ENCODE results near the gene NHP2.

Gene NHP2

DNA sequence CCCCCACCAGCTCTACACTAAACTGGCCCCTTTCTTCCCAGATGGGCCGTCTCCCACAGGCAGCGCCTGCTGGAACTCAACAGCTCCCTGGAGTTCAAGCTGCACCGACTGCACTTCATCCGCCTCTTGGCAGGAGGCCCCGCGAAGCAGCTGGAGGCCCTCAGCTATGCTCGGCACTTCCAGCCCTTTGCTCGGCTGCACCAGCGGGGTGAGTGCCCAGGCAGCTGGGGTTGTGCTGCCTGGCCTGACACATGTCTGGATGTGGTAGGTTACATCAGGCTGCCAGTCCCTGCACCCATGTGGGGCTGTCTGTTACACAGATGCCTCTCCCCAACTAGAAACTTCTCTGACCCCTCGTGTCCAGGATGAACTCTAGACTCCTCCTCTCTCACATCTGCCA is 9.8 kb downstream of the NHP2 start:
- TF ChIP-seq, protein P1, sequence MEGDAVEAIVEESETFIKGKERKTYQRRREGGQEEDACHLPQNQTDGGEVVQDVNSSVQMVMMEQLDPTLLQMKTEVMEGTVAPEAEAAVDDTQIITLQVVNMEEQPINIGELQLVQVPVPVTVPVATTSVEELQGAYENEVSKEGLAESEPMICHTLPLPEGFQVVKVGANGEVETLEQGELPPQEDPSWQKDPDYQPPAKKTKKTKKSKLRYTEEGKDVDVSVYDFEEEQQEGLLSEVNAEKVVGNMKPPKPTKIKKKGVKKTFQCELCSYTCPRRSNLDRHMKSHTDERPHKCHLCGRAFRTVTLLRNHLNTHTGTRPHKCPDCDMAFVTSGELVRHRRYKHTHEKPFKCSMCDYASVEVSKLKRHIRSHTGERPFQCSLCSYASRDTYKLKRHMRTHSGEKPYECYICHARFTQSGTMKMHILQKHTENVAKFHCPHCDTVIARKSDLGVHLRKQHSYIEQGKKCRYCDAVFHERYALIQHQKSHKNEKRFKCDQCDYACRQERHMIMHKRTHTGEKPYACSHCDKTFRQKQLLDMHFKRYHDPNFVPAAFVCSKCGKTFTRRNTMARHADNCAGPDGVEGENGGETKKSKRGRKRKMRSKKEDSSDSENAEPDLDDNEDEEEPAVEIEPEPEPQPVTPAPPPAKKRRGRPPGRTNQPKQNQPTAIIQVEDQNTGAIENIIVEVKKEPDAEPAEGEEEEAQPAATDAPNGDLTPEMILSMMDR (conservative IDR thresholded peaks at IDR 0.05; ENCODE audit: low read depth, low read length) = no peak
- H3K4me3 ChIP-seq (ENCODE audit: low read depth, low read length) = no peak overlapping the region
- peak; percentile 76 for DNase-seq (ENCODE audit: low read depth)

DNA sequence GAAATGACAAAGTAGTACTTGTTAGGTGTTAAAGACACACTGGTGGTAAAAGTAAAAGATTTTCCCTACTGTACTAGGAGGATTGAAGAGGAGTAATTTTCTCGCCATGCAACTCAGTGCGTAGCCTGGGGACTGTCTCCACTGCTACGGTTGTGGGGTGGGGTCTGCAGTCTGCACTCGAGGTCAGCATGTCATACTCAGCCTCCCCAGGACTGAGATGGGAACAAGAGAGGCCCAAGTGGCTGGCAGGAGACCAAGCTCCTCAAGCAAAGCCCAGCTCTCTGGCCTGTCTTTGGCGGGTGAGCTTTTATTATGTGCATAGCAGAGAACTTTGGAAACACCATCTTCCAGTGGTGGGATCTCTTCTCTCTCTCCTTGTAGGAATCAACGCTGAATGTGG is 10.4 kb downstream of the NHP2 start:
- TF ChIP-seq, protein P1 (conservative IDR thresholded peaks at IDR 0.05; ENCODE audit: low read depth, low read length) = no peak
- DNase-seq (ENCODE audit: low read depth) = no peak

DNA sequence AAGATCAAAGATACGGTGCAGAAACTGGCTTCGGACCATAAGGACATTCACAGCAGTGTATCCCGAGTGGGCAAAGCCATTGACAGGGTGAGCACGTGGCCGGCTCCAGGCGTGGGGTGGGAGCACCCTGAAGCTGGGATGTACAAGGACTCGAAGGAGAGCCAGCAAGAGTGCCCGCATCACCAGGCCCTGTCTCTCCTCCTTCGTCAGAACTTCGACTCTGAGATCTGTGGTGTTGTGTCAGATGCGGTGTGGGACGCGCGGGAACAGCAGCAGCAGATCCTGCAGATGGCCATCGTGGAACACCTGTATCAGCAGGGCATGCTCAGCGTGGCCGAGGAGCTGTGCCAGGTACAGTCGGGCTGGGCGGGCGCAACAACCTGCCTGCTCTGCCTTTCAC is 11.0 kb downstream of the NHP2 start:
- H3K4me3 ChIP-seq (ENCODE audit: low read depth, low read length) = no peak overlapping the region
- TF ChIP-seq, protein P1 (conservative IDR thresholded peaks at IDR 0.05; ENCODE audit: low read depth, low read length) = no peak
- no peak for DNase-seq (ENCODE audit: low read depth)

More for the DNA sequence above, 10.4 kb downstream of the NHP2 start:
- H3K4me3 ChIP-seq (ENCODE audit: low read depth, low read length) = no peak overlapping the region

DNA sequence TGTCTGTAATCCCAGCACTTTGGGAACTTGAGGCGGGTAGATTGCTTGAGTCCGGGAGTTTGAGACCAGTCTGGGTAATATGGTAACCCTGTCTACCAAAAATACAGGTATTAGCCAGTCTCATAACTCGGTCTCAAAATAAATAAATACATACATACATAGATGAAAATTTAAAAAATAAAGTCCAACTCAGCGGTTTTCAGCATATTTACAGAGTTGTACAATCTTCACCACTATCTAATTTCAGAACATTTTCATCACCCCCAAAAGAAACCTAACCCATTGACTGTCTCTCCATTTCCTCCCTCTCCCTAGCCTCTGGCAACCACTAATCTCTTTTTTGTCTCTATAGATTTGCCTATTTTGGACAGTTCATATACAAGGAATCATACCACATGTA is 12.1 kb downstream of the NHP2 start:
- TF ChIP-seq, protein P1 (conservative IDR thresholded peaks at IDR 0.05; ENCODE audit: low read depth, low read length) = no peak
- no peak overlapping the region for H3K4me3 ChIP-seq (ENCODE audit: low read depth, low read length)
- DNase-seq (ENCODE audit: low read depth) = no peak

DNA sequence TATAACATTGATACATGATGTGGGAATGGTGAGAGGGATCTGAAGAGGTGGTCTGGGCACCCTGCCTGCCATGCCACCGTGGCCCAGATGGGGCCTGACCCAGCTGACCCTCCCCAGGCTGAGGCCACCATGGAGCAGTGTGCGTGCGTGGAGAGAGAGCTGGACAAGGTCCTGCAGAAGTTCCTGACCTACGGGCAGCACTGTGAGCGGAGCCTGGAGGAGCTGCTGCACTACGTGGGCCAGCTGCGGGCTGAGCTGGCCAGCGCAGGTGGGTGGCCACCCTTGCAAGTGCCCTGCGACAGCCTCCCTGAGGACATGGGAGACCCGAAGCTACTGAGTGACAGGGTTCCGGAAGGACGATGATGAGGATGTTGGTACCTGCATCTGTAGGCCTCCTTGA is 15.7 kb downstream of the NHP2 start:
- TF ChIP-seq, protein P1 (conservative IDR thresholded peaks at IDR 0.05; ENCODE audit: low read depth, low read length) = no peak
- H3K4me3 ChIP-seq (ENCODE audit: low read depth, low read length) = no peak overlapping the region
- no peak for DNase-seq (ENCODE audit: low read depth)

DNA sequence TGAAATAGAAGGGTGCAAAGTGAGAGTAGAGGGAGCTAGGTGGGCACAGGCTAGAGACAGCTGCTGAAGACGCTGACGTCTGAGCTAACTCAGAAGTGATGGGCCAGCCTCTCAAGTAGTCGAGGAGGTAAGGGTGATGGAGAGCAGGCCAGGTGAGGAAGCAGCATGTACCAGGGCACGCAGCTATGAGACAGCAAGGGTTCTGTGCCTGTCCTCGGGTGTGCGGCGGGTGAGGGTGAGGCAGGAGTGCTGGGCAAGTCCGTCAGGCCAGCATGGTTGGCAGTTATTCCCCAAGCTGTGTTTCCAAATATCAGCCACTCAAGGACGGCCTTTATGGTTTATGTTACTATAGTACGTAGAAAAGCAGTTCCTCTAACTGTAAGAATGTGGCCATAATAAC is 16.7 kb downstream of the NHP2 start:
- TF ChIP-seq, protein P1 (conservative IDR thresholded peaks at IDR 0.05; ENCODE audit: low read depth, low read length) = no peak
- DNase-seq (ENCODE audit: low read depth) = no peak
- H3K4me3 ChIP-seq (ENCODE audit: low read depth, low read length) = no peak overlapping the region

DNA sequence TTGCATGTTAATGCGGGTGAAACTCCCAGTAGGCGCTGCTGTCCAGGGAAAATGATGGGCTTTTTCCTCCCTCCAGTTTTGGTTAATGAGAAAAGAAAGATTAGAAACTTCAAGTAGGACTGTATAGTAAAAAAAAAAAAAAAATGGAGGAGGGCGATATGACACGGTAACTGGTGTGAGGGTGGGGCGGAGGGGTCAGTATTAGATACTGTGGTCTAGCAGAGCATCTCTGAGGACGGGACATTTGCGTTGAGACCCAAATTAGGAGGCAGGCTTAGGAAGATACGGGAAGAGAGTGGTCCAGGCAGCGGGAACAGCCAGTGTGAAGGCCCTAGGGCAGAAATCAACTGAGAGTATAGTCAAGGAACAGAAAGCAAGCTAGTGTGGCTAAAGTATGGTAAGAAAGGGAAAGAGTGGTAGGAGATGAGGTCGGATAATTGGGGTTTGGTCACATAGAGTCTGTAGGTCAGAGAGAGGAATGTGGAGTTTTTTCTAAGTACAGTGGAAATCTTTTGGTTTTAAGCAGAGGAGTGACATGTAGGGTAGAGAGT is 22.2 kb downstream of the NHP2 start:
- TF ChIP-seq, protein P1 (conservative IDR thresholded peaks at IDR 0.05; ENCODE audit: low read depth, low read length) = no peak
- peak overlapping the region; percentile 76 for H3K4me3 ChIP-seq (ENCODE audit: low read depth, low read length)
- DNase-seq (ENCODE audit: low read depth) = no peak

Measured in choroid plexus epithelial cell (primary cell).